NCI-H748 treated with DMSO at 0.1 percent for 48 hours (cell line): ENCODE results near the gene GNPDA2.
A peak's percentile ranks its signal among the peaks of the same experiment; 100 is the strongest.

Experiments
- DNase-seq: peaks from one replicate; lab custom pipeline; 2025; lab: John Stamatoyannopoulos, UW

The GNPDA2 gene

GRCh38 chr4:44678094-44679041 is 48.0 kb downstream of the GNPDA2 start, which contains the start of gene GUF1:
GUF1 (plus strand) TSS chr4:44678420; CDS start chr4:44678623, 203 bp downstream.
- DNase-seq = peak; percentile 45

GRCh38 chr4:44675366-44675765 is 51.0 kb downstream of the GNPDA2 start:
- no peak for DNase-seq

- DNase-seq = no peak
These were observed 51.9 kb downstream of the GNPDA2 start for GRCh38 chr4:44674471-44674870.

GRCh38 chr4:44671636-44672035 is 54.7 kb downstream of the GNPDA2 start:
- DNase-seq = no peak

GRCh38 chr4:44670506-44671199 is 55.7 kb downstream of the GNPDA2 start:
- no peak for DNase-seq

GRCh38 chr4:44668526-44668925 is 57.8 kb downstream of the GNPDA2 start:
- DNase-seq = no peak

GRCh38 chr4:44663539-44664263 is 62.7 kb downstream of the GNPDA2 start:
- no peak for DNase-seq

GRCh38 chr4:44662623-44663005 is 63.7 kb downstream of the GNPDA2 start:
- no peak for DNase-seq

GRCh38 chr4:44661940-44662622 is 64.3 kb downstream of the GNPDA2 start:
- DNase-seq = no peak

- DNase-seq = no peak
These were observed 66.0 kb downstream of the GNPDA2 start for GRCh38 chr4:44660396-44660795.

GRCh38 chr4:44652002-44652401 is 74.4 kb downstream of the GNPDA2 start:
- no peak for DNase-seq
